WTC11 (cell line): Measurements from ENCODE around the gene FOXJ1. TPM values are rescaled to one million over a fixed set of nuclear protein-coding genes. Genes with fewer than 3 reads are reported as not detected.

ENCODE experiments used
- ATAC-seq: fragments of 200-7000 bp; cut with Tn5 transposase; 2 replicates; pipeline ENCODE4 v1.10.0; 2021; ENCODE audit warnings: mild to moderate bottlenecking, moderate library complexity
- CTCF ChIA-PET: fragments of 300-600 bp; sonication (Branson Sonifier 250); formaldehyde crosslinking; loops from one replicate; lab custom pipeline; 2021; ENCODE audit warnings: antibody characterized with exemption; lab: Charles Lee
- POLR2A ChIA-PET: fragments of 350-600 bp; sonication (Branson Sonifier 250); formaldehyde crosslinking; loops from one replicate; lab custom pipeline; 2021; ENCODE audit warnings: antibody characterized with exemption; lab: Charles Lee
- DNase-seq: peaks from one replicate; pipeline ENCODE4 v3.0.0; 2021; ENCODE audit warnings: low spot score
- H3K27ac Mint-ChIP-seq: 2 replicates; pipeline ENCODE4 v1.8.0; 2021; ENCODE audit warnings: mixed read lengths
- H3K27me3 Mint-ChIP-seq: 2 replicates; pipeline ENCODE4 v1.8.0; 2021; ENCODE audit warnings: low read depth, mild to moderate bottlenecking, moderate library complexity, mixed read lengths
- H3K36me3 Mint-ChIP-seq: 2 replicates; pipeline ENCODE4 v1.8.0; 2021; ENCODE audit warnings: mixed read lengths
- H3K4me1 Mint-ChIP-seq: 2 replicates; pipeline ENCODE4 v1.8.0; 2022; ENCODE audit warnings: mixed read lengths
- H3K4me3 Mint-ChIP-seq: 2 replicates; pipeline ENCODE4 v1.8.0; 2021; ENCODE audit warnings: mild to moderate bottlenecking, moderate library complexity, mixed read lengths
- H3K9me3 Mint-ChIP-seq: 2 replicates; pipeline ENCODE4 v1.8.0; 2021; ENCODE audit warnings: mixed read lengths
- GABPB1 ChIP-seq: sonication (generic); formaldehyde crosslinking; IDR thresholded peaks from 2 replicates; pipeline ENCODE4 v1.8.1; 2023; ENCODE audit warnings: mild to moderate bottlenecking, missing genetic modification reagents
- KAT7 ChIP-seq: sonication (generic); formaldehyde crosslinking; IDR thresholded peaks from 2 replicates; pipeline ENCODE4 v1.8.1; 2023; ENCODE audit warnings: missing genetic modification reagents, mild to moderate bottlenecking, borderline replicate concordance
- NFATC4 ChIP-seq: fragments of 250-450 bp; sonication (Bioruptor Pico); IDR thresholded peaks from 2 replicates; pipeline ENCODE4 v1.9.0; 2021; ENCODE audit warnings: mild to moderate bottlenecking
- TEAD1 ChIP-seq: sonication (generic); formaldehyde crosslinking; IDR thresholded peaks from 2 replicates; pipeline ENCODE4 v1.8.0; 2022; ENCODE audit warnings: mild to moderate bottlenecking, missing genetic modification reagents
- ZNF138 ChIP-seq: sonication (generic); formaldehyde crosslinking; conservative IDR thresholded peaks from 2 replicates; pipeline ENCODE4 v1.8.1; 2022; ENCODE audit warnings: mild to moderate bottlenecking, moderate library complexity, missing genetic modification reagents
- total RNA-seq: library from RNA; stranded (reverse); gene quantifications from 3 replicates; pipeline ENCODE4 v1.2.3, GENCODE V29; 2021
- TF ChIP-seq, protein P1 (sequence below): sonication (generic); formaldehyde crosslinking; IDR thresholded peaks from 2 replicates; pipeline ENCODE4 v1.8.1; 2023; ENCODE audit warnings: mild to moderate bottlenecking, missing genetic modification reagents
- TF ChIP-seq, protein P2 (sequence below): sonication (generic); formaldehyde crosslinking; IDR thresholded peaks from 2 replicates; pipeline ENCODE4 v1.8.0; 2022; ENCODE audit warnings: mild to moderate bottlenecking, missing genetic modification reagents
- TF ChIP-seq, protein P3 (sequence below): fragments of 250-450 bp; sonication (Bioruptor Pico); IDR thresholded peaks from 2 replicates; pipeline ENCODE4 v1.9.0; 2021; ENCODE audit warnings: mild to moderate bottlenecking, borderline replicate concordance
- TF ChIP-seq, protein P4 (sequence below): sonication (generic); formaldehyde crosslinking; IDR thresholded peaks from 2 replicates; pipeline ENCODE4 v1.8.0; 2022; ENCODE audit warnings: mild to moderate bottlenecking, missing genetic modification reagents
- TF ChIP-seq, protein P5 (sequence below): sonication (generic); formaldehyde crosslinking; IDR thresholded peaks from 2 replicates; pipeline ENCODE4 v1.8.1; 2022; ENCODE audit warnings: low read depth, mild to moderate bottlenecking, moderate library complexity, missing genetic modification reagents, borderline replicate concordance

The FOXJ1 gene
- total RNA-seq, 1 experiment from 2014 or later: 11.8 TPM

DNA sequence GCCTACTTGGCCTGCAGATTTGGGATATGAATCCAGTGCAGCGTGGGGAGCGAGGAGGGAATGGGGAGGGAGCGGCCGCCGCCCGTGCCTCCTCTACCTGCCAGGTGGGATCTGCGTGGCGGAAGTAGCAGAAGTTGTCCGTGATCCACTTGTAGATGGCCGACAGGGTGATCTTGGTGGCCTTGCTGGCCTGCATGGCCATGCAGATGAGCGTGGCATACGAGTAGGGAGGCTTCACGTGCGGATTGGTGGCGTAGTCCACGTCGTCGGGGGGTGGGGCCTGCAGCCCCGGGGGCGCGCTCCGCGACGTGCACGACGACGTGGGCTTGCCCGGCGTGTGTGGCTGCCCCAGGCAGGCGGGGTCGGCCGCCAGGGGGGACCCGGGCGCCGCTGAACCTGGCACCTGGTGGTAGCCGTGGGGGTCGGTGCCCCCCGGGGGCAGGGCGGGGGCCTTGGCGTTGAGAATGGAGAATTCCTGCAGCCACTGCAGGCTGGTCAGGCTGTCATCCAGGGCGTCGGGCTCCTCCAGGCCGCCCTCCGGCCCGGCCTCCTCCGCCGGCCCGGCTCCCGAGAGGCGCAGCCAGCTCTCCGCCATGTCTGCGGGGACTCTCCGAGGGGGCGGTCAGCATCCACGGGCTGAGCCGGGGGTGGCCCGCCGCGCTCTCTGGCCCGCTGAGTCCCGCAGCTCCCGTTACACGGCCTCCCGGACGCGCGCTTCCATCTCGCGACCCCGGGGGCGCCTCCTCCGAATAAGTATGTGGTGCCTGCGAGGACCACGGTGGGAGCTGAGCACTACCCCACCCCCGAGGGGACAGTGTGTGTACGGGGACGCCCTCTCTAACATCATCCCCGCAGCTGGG is 1.0 kb downstream of the FOXJ1 start (continued):
- TF ChIP-seq, protein P1, sequence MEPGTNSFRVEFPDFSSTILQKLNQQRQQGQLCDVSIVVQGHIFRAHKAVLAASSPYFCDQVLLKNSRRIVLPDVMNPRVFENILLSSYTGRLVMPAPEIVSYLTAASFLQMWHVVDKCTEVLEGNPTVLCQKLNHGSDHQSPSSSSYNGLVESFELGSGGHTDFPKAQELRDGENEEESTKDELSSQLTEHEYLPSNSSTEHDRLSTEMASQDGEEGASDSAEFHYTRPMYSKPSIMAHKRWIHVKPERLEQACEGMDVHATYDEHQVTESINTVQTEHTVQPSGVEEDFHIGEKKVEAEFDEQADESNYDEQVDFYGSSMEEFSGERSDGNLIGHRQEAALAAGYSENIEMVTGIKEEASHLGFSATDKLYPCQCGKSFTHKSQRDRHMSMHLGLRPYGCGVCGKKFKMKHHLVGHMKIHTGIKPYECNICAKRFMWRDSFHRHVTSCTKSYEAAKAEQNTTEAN (CRISPR knock-in tag): 0 out of 2 replicates have a peak, but pooled peaks have one; percentile 67
- no peak for TF ChIP-seq TEAD1
- TF ChIP-seq, protein P2, sequence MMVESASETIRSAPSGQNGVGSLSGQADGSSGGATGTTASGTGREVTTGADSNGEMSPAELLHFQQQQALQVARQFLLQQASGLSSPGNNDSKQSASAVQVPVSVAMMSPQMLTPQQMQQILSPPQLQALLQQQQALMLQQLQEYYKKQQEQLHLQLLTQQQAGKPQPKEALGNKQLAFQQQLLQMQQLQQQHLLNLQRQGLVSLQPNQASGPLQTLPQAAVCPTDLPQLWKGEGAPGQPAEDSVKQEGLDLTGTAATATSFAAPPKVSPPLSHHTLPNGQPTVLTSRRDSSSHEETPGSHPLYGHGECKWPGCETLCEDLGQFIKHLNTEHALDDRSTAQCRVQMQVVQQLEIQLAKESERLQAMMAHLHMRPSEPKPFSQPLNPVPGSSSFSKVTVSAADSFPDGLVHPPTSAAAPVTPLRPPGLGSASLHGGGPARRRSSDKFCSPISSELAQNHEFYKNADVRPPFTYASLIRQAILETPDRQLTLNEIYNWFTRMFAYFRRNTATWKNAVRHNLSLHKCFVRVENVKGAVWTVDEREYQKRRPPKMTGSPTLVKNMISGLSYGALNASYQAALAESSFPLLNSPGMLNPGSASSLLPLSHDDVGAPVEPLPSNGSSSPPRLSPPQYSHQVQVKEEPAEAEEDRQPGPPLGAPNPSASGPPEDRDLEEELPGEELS: peak; percentile 40; the same call in 1 of the 2 replicates

DNA sequence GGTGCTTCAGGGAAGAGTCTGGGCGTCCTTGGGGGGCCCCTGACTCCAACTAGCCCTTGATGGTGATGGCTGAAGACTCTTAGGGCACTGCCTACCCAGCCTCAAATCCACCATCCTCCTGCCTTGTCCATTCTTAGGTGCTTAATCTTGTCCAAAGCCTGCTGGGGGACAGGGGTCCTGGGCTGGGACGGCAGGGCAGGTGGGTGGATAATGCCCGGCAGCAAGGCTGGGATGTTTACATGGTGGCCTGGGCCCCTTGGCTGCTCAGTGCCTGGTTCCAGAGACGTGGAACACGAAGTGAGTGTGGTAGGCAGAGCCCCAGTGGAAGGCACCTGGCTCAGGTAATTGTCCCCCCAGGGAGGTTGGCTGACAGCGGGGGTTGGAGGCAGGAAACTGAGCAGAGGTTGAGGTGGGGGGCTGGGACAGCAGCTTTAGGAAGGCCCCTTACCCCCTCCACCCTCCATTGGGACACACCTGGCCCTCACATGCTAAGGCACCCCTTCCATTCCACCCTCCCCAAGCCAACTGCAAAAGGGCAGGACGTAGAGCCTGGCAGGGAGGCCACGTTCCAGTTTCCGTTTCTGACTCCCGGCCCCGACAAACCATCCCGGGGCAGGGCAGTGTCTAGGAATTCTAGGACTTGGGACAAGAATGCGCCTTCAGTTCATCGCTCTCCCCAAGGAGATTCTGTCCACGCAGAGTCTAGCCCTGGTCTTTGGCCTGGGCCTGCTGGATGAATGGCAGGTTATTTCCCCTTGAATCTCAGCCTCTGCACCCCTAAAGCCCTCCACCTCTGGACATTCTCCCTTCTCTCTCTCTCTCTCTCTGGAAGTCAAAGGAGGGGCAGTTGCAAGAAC is 1.9 kb downstream of the FOXJ1 start:
- no peak overlapping the region for H3K27ac Mint-ChIP-seq
- TF ChIP-seq, protein P3, sequence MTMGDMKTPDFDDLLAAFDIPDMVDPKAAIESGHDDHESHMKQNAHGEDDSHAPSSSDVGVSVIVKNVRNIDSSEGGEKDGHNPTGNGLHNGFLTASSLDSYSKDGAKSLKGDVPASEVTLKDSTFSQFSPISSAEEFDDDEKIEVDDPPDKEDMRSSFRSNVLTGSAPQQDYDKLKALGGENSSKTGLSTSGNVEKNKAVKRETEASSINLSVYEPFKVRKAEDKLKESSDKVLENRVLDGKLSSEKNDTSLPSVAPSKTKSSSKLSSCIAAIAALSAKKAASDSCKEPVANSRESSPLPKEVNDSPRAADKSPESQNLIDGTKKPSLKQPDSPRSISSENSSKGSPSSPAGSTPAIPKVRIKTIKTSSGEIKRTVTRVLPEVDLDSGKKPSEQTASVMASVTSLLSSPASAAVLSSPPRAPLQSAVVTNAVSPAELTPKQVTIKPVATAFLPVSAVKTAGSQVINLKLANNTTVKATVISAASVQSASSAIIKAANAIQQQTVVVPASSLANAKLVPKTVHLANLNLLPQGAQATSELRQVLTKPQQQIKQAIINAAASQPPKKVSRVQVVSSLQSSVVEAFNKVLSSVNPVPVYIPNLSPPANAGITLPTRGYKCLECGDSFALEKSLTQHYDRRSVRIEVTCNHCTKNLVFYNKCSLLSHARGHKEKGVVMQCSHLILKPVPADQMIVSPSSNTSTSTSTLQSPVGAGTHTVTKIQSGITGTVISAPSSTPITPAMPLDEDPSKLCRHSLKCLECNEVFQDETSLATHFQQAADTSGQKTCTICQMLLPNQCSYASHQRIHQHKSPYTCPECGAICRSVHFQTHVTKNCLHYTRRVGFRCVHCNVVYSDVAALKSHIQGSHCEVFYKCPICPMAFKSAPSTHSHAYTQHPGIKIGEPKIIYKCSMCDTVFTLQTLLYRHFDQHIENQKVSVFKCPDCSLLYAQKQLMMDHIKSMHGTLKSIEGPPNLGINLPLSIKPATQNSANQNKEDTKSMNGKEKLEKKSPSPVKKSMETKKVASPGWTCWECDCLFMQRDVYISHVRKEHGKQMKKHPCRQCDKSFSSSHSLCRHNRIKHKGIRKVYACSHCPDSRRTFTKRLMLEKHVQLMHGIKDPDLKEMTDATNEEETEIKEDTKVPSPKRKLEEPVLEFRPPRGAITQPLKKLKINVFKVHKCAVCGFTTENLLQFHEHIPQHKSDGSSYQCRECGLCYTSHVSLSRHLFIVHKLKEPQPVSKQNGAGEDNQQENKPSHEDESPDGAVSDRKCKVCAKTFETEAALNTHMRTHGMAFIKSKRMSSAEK (CRISPR knock-in tag): no peak
- TF ChIP-seq, protein P4, sequence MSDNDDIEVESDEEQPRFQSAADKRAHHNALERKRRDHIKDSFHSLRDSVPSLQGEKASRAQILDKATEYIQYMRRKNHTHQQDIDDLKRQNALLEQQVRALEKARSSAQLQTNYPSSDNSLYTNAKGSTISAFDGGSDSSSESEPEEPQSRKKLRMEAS (CRISPR knock-in tag): 0 out of 2 replicates have a peak, but pooled peaks have one; percentile 9
- H3K4me1 Mint-ChIP-seq: peaks cover 77% of the 10 kb centered on the region
- ATAC-seq (no peak), DNase-seq (no peak)
- ChIA-PET POLR2A (no interaction called here), CTCF (interaction anchor here (0.6 to 9.7 kb wide), 4 partner anchors 16 to 933 kb away, joined by 3 to 176 read pairs (median 9); no protein-coding TSS in a partner anchor)
- peaks cover 78% of the 10 kb centered on the region for H3K27me3 Mint-ChIP-seq
- no peaks in the 10 kb centered on the region for H3K36me3 Mint-ChIP-seq
- peak overlapping the region; percentile 87 for H3K4me3 Mint-ChIP-seq
- no peaks in the 10 kb centered on the region for H3K9me3 Mint-ChIP-seq

DNA sequence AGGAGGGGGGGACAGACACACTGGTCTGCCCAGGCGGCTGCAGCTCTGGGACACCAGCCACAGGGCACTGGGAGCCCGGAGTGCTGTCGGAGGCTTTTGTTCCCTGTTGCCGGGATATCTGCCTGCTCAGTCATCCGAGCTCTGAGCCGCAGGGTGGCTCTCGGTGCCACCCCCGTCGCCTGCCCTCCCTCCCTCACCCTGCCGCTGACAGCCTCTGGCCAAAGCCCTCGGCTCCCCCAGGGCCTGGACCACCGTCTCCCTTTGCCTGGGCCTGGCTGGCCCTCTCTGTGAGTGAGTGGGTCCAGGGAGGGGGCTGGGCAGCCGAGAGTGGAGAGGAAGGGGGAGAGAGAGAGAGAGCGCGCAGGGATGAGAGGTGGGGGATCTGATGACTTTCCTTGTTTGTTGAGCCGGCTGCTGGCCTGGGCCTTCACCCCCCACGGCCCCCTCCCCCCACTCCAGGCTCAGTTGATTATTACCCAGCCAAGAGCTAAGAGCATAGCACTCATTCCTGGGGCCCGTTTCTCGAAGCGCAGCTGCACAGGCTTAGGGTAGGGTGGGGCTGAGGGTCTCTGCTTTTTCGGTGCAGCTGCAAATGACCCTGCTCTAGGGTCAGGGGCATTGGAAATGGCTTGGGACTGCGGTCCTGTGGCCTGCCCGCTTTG is 2.7 kb downstream of the FOXJ1 start:
- Mint-ChIP-seq H3K4me1 (peaks cover 78% of the 10 kb centered on the region), H3K36me3 (no peaks in the 10 kb centered on the region), H3K9me3 (no peaks in the 10 kb centered on the region), H3K27me3 (peaks cover 76% of the 10 kb centered on the region), H3K27ac (no peak overlapping the region), H3K4me3 (peak overlapping the region; percentile 87)
- ChIA-PET CTCF (interaction anchor here (0.6 to 9.7 kb wide), 6 partner anchors 15 to 932 kb away, joined by 3 to 176 read pairs (median 6); no protein-coding TSS in a partner anchor), POLR2A (interaction anchor here (0.6 kb wide), 1 partner anchor 134 kb away, joined by 3 read pairs; no protein-coding TSS in a partner anchor)
- no peak for ATAC-seq
- TF ChIP-seq, protein P2: no peak
- TF ChIP-seq, protein P5, sequence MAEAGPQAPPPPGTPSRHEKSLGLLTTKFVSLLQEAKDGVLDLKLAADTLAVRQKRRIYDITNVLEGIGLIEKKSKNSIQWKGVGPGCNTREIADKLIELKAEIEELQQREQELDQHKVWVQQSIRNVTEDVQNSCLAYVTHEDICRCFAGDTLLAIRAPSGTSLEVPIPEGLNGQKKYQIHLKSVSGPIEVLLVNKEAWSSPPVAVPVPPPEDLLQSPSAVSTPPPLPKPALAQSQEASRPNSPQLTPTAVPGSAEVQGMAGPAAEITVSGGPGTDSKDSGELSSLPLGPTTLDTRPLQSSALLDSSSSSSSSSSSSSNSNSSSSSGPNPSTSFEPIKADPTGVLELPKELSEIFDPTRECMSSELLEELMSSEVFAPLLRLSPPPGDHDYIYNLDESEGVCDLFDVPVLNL (CRISPR knock-in tag): no peak
- TF ChIP-seq GABPB1 (CRISPR knock-in tag) (peak; percentile 31; the same call in 1 of the 2 replicates), KAT7 (CRISPR knock-in tag) (no peak), ZNF138 (no peak), NFATC4 (CRISPR knock-in tag) (no peak)
- TF ChIP-seq, protein P4 (CRISPR knock-in tag): peak; percentile 46; the same call in 1 of the 2 replicates
- TF ChIP-seq, protein P1 (CRISPR knock-in tag): no peak
- peak; percentile 31 for DNase-seq
